Activated CD4-positive, alpha-beta T cell treated with anti-CD3 and anti-CD28 coated beads, Interleukin-2, amount 10 ng/mL, durations not matched to agents 24 days and 14 days (primary cell): ENCODE results near the gene RPS6KA3. TPM values are rescaled to one million over a fixed set of nuclear protein-coding genes. Genes with fewer than 3 reads are reported as not detected.

Source experiments
- DNase-seq: peaks from one replicate; pipeline ENCODE4 v3.0.0; 2022
- H3K27ac Mint-ChIP-seq: one replicate; pipeline ENCODE4 v1.8.0; 2022; ENCODE audit warnings: mild to moderate bottlenecking, mixed read lengths
- H3K27me3 Mint-ChIP-seq: one replicate; pipeline ENCODE4 v1.8.0; 2022; ENCODE audit warnings: mixed read lengths
- H3K36me3 Mint-ChIP-seq: one replicate; pipeline ENCODE4 v1.8.0; 2022; ENCODE audit warnings: low read depth, mild to moderate bottlenecking, mixed read lengths
- H3K4me1 Mint-ChIP-seq: one replicate; pipeline ENCODE4 v1.8.0; 2021; ENCODE audit warnings: mixed read lengths
- H3K4me3 Mint-ChIP-seq: one replicate; pipeline ENCODE4 v1.8.0; 2022; ENCODE audit warnings: mild to moderate bottlenecking, moderate library complexity, mixed read lengths
- H3K9me3 Mint-ChIP-seq: one replicate; pipeline ENCODE4 v1.8.0; 2021; ENCODE audit warnings: mixed read lengths
- intact Hi-C: fragments of 100-400 bp; cut with micrococcal nuclease; formaldehyde crosslinking; loops from one replicate; pipeline ENCODE4 v1.15.1; 2023
- total RNA-seq: library from RNA; stranded (reverse); gene quantifications from 2 replicates; pipeline ENCODE4 v1.2.3, GENCODE V29; 2022

The RPS6KA3 gene
- total RNA-seq, 1 donor from 2014 or later, result 49.8 TPM

DNA sequence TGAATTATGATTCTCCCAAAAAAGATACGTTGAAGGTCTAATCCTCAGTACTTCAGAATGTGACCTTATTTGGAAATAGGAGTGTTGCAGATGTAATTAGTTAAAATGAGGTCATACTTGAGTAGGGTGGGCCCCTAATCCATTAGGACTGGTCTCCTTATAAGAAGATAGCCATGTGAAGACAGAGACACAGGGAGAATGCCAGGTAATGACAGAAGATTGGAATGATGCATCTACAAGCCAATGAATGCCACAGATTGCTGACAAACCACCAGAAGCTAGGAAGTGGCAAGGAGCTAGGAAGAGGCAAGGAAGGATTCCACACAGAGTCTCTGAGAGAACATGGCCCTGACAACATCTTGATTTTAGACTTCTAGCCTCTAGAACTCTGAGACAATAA, 7.4 kb upstream of the RPS6KA3 start:
- no peaks in the 10 kb centered on the region for H3K36me3 Mint-ChIP-seq
- H3K27ac Mint-ChIP-seq, result no peak overlapping the region

GRCh38 chrX:20271730-20272129, 5.0 kb upstream of the RPS6KA3 start:
- Mint-ChIP-seq H3K36me3 (no peaks in the 10 kb centered on the region), H3K9me3 (no peaks in the 10 kb centered on the region), H3K4me3 (no peak overlapping the region), H3K27ac (no peak overlapping the region), H3K4me1 (peaks cover 2% of the 10 kb centered on the region), H3K27me3 (peaks cover 18% of the 10 kb centered on the region)
- intact Hi-C loops, result no loop called here
- no peak for DNase-seq

More for the DNA sequence above, 7.4 kb upstream of the RPS6KA3 start:
- Mint-ChIP-seq H3K27me3 (peaks cover 29% of the 10 kb centered on the region), H3K4me3 (no peak overlapping the region), H3K9me3 (peaks cover 3% of the 10 kb centered on the region), H3K4me1 (no peaks in the 10 kb centered on the region)
- intact Hi-C loops, result no loop called here
- DNase-seq, result no peak

DNA sequence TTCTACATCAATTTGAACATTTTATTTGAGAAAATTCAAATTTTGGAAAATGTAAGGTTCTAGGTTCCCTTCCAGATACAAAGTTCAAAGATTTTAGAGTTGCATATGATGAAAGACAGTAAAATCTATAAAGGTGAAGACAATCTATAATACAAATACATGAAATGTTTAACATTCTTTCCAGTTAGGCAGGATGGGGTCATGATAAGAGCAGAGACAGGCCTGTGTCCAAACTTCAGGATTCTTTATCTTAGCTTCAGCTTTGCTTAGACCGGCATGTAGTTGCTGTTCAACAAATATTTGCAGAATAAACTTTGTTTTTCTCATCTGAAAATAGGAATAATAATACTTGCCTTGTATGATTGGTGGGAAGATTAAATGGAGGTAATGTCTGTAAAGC, 4.5 kb upstream of the RPS6KA3 start:
- no peak overlapping the region for H3K4me3 Mint-ChIP-seq
- H3K36me3 Mint-ChIP-seq, result no peaks in the 10 kb centered on the region
- H3K9me3 Mint-ChIP-seq, result no peaks in the 10 kb centered on the region
- H3K4me1 Mint-ChIP-seq, result peaks cover 2% of the 10 kb centered on the region
- no peak for DNase-seq
- intact Hi-C loops, result no loop called here
- H3K27ac Mint-ChIP-seq, result no peak overlapping the region
- H3K27me3 Mint-ChIP-seq, result peaks cover 13% of the 10 kb centered on the region

- no peaks in the 10 kb centered on the region for H3K36me3 Mint-ChIP-seq
- no peak overlapping the region for H3K4me3 Mint-ChIP-seq
- H3K27ac Mint-ChIP-seq, result no peak overlapping the region
- H3K4me1 Mint-ChIP-seq, result peaks cover 2% of the 10 kb centered on the region
- DNase-seq, result no peak
- peaks cover 9% of the 10 kb centered on the region for H3K27me3 Mint-ChIP-seq
- intact Hi-C loops, result no loop called here
- no peaks in the 10 kb centered on the region for H3K9me3 Mint-ChIP-seq
These were observed 3.8 kb upstream of the RPS6KA3 start for GRCh38 chrX:20270562-20270890.

- DNase-seq, result no peak
- Mint-ChIP-seq H3K27me3 (peaks cover 9% of the 10 kb centered on the region), H3K27ac (no peak overlapping the region), H3K4me3 (no peak overlapping the region), H3K4me1 (peaks cover 2% of the 10 kb centered on the region), H3K9me3 (no peaks in the 10 kb centered on the region), H3K36me3 (peaks cover 3% of the 10 kb centered on the region)
- intact Hi-C loops, result loop anchor here (5.0 to 10.0 kb wide), 6 partner anchors 62 to 1105 kb away; partner anchors contain the start of genes CNKSR2 and EIF1AX
These were observed 3.3 kb upstream of the RPS6KA3 start for GRCh38 chrX:20269848-20270561.

DNA sequence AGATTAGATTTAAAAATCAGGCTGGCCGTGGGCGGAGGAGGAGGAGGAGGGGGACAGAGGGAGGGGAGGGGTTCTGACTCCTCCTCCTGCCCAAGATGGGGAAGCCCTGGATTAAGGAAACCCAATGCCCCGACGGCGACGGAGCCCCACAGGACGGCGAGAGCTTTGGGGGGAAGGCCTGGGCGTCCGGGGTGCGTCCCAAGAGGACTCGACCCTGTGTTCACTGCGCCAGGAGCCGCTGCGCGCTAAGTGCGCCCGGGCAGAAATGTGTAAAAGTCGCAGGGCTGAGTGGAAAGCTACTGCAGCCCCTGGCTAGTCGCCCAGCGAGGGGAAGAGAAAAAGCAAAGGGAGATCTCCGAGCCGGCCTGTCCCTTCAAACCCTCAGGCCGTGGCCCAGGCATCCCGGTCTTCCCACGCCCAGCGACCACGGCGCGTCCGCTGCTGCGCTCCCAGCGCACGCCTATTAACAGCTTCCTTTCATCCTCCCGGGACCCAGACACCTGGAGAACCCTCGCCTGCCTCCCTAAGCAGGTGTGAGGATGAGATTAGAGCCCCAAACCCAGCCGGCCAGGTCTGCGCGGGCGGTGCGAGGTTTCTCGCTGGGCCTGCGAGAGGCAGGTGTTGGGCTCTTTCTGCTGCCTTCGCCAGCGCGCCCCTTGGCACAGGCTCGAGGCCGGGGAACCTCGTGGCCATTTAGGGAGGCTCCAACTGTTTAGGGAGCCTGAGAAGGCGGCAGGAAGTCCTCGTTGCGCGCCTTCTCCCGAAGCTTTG, 1.4 kb upstream of the RPS6KA3 start:
- peaks cover 11% of the 10 kb centered on the region for H3K4me1 Mint-ChIP-seq
- DNase-seq, result peak; percentile 61
- intact Hi-C loops, result loop anchor here (2.0 to 10.0 kb wide), 7 partner anchors 64 to 1107 kb away; partner anchors contain the start of genes CNKSR2 and EIF1AX
- peaks cover 5% of the 10 kb centered on the region for H3K36me3 Mint-ChIP-seq
- H3K4me3 Mint-ChIP-seq, result peak overlapping the region; percentile 90
- peaks cover 7% of the 10 kb centered on the region for H3K27me3 Mint-ChIP-seq
- H3K27ac Mint-ChIP-seq, result no peak overlapping the region
- no peaks in the 10 kb centered on the region for H3K9me3 Mint-ChIP-seq

DNA sequence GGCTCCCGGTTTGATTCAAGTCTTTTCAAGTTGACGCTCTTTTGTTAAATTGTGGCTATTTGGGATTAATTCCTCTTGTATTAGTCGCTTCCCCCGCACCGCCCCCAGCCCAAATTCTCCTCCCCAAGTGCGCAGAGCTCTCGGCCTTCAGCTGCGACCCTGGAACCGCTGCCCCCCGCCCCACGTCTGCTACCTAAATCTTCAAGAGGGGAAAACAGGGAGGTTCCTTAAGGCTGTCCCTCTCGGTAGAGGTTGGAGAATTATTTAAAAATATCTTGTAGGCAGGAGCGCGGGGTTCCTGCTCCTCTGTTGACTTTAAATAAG, 860 bp upstream of the RPS6KA3 start:
- no peak for DNase-seq
- H3K27me3 Mint-ChIP-seq, result peaks cover 7% of the 10 kb centered on the region
- no peaks in the 10 kb centered on the region for H3K9me3 Mint-ChIP-seq
- peak overlapping the region; percentile 90 for H3K4me3 Mint-ChIP-seq
- H3K36me3 Mint-ChIP-seq, result peaks cover 5% of the 10 kb centered on the region
- peak overlapping the region; percentile 90 for H3K27ac Mint-ChIP-seq
- peaks cover 12% of the 10 kb centered on the region for H3K4me1 Mint-ChIP-seq
- intact Hi-C loops, result loop anchor here (2.0 to 10.0 kb wide), 7 partner anchors 65 to 1107 kb away; partner anchors contain the start of genes CNKSR2 and EIF1AX

DNA sequence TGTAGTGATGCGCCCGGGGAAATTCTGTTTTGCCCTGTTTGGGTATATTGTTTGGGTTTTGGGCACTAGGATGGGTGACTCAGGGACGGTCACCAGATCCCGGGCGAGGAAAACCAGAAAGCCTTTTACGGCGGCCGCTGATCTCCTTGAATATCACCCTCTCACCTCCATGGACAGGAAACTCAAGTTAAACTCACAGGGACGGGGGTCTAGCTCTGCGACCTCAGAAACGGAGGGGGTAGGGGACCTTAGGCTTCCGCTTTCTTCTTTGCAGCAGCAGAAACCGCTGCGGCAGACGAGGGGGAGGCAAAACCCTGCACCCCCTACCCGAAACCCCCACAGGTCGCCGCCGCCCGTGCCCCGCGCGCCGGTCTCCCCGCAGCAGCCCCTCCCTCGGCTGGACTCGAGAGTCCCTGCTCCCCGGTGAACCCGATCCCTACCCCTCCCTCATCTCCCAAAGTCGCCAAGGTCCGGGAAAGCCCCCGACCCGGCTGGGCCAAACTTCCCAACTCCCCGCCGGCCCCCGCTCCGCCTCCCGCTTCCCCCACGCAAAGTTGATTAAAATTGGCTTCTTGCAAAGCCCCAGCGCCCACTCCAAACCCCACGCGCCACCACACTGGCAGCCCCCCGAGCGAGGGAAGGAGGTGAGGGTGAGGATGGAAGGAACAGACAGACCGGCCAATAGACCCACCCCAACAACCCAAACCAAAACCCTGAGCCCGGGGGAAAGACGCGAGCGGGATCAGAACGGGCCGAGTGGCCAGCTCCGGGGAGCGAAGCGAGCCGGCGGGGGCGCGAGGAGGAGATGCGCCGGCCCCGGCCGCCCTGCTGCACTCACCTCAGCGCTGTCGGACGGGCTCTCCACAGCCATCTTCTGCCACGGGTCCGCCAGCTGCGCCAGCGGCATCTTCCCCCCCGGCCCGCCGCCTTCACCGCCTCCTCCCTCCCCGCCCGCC, 705 bp downstream of the RPS6KA3 start:
- peaks cover 12% of the 10 kb centered on the region for H3K4me1 Mint-ChIP-seq
- H3K9me3 Mint-ChIP-seq, result no peaks in the 10 kb centered on the region
- H3K36me3 Mint-ChIP-seq, result peaks cover 8% of the 10 kb centered on the region
- DNase-seq, result peak; percentile 74
- H3K27me3 Mint-ChIP-seq, result peaks cover 3% of the 10 kb centered on the region
- H3K27ac Mint-ChIP-seq, result peak overlapping the region; percentile 96
- peak overlapping the region; percentile 92 for H3K4me3 Mint-ChIP-seq
- intact Hi-C loops, result loop anchor here (1.0 to 10.0 kb wide), 9 partner anchors 41 to 1109 kb away; partner anchors contain the start of genes CNKSR2 and EIF1AX

GRCh38 chrX:20265221-20265725, 1.4 kb downstream of the RPS6KA3 start:
- Mint-ChIP-seq H3K9me3 (no peaks in the 10 kb centered on the region), H3K36me3 (peaks cover 10% of the 10 kb centered on the region), H3K4me1 (peaks cover 16% of the 10 kb centered on the region), H3K27me3 (peaks cover 3% of the 10 kb centered on the region), H3K4me3 (peak overlapping the region; percentile 92), H3K27ac (peak overlapping the region; percentile 96)
- intact Hi-C loops, result loop anchor here (1.0 to 10.0 kb wide), 8 partner anchors 40 to 1110 kb away; partner anchors contain the start of genes CNKSR2 and EIF1AX
- DNase-seq, result peak; percentile 82

GRCh38 chrX:20263474-20263873, 3.2 kb downstream of the RPS6KA3 start:
- peak overlapping the region; percentile 92 for H3K4me3 Mint-ChIP-seq
- H3K27me3 Mint-ChIP-seq, result no peaks in the 10 kb centered on the region
- intact Hi-C loops, result loop anchor here (10.0 kb wide), 1 partner anchor 1111 kb away; the partner anchor contains the start of gene CNKSR2
- H3K27ac Mint-ChIP-seq, result peak overlapping the region; percentile 82
- peak; percentile 65 for DNase-seq
- H3K9me3 Mint-ChIP-seq, result no peaks in the 10 kb centered on the region
- peaks cover 13% of the 10 kb centered on the region for H3K36me3 Mint-ChIP-seq
- H3K4me1 Mint-ChIP-seq, result peaks cover 17% of the 10 kb centered on the region

DNA sequence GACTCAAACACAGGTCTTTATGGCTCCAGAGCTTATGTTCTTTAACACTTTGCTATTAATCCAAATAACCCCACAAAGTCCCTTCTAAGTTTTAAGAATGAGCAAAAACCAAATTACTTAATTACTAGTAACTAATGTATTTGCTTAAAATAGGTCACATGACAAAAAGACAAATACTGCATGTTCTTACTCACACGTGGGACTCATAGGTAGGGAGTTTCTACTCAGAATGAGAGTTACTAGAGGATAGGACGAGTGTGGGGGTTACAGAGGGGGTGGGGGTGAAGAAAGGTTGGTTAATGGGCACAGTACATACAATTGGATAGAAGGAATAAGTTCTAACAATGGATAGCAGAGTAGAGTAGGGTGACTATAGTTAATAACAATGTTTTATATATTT, 5.8 kb downstream of the RPS6KA3 start:
- H3K36me3 Mint-ChIP-seq, result peaks cover 16% of the 10 kb centered on the region
- intact Hi-C loops, result loop anchor here (10.0 kb wide), 1 partner anchor 1114 kb away; the partner anchor contains the start of gene CNKSR2
- H3K27me3 Mint-ChIP-seq, result no peaks in the 10 kb centered on the region
- H3K9me3 Mint-ChIP-seq, result no peaks in the 10 kb centered on the region
- no peak overlapping the region for H3K4me3 Mint-ChIP-seq
- no peak overlapping the region for H3K27ac Mint-ChIP-seq
- H3K4me1 Mint-ChIP-seq, result peaks cover 18% of the 10 kb centered on the region
- DNase-seq, result no peak

DNA sequence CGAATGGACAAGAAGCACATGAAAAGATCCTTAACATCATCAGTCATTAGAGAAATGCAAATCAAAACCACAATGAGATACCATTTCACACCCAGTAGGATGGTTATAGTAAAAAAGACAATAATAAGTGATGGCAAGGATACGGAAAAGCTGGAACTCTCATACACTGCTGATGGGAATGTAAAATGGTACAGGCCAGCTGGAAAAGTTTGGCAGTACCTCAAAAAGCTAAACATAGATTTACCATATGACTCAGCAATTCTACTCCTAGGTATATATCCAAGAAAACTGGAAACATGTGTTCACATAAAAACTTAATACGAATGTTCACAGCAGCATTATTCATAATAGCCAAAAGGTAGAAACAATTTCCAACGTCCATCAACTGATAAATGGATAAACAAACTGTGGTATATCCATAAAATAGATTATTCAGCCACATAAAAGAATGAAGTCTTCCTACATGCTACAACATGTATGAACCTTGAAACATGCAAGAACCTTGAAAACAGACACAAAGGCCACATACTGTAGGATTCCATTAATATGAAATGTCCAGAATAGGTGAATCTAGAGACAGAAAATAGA, 11.9 kb downstream of the RPS6KA3 start:
- intact Hi-C loops, result no loop called here

DNA sequence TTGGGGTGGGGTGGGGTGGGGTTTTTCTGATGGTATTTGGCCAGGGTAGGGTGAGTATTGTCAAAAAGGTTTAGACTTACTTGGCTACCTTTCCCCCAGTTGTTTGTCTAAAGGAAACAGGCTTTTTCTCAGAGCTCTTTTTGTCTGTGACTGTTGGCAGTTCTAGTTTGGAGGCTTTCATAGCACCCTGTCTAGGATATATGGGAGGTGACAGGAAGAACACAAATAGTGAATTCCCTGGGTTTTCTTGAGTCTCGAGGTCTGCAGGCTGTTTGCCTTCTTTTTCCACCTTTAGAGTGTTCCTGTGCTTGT, 13.5 kb downstream of the RPS6KA3 start:
- Mint-ChIP-seq H3K9me3 (no peaks in the 10 kb centered on the region), H3K27ac (no peak overlapping the region), H3K4me1 (peaks cover 24% of the 10 kb centered on the region), H3K4me3 (peak overlapping the region; percentile 34), H3K27me3 (no peaks in the 10 kb centered on the region), H3K36me3 (peaks cover 21% of the 10 kb centered on the region)
- DNase-seq, result peak; percentile 49
- intact Hi-C loops, result loop anchor here (1.0 to 2.0 kb wide), 2 partner anchors 189 to 264 kb away; no protein-coding TSS in a partner anchor

More for the DNA sequence above, 11.9 kb downstream of the RPS6KA3 start:
- Mint-ChIP-seq H3K4me1 (peaks cover 15% of the 10 kb centered on the region), H3K9me3 (no peaks in the 10 kb centered on the region), H3K27me3 (no peaks in the 10 kb centered on the region), H3K36me3 (peaks cover 20% of the 10 kb centered on the region), H3K27ac (no peak overlapping the region), H3K4me3 (no peak overlapping the region)
- DNase-seq, result no peak
